ENCODE results near the gene WDR5B.
"Not testable (repeated sequence)": the region's sequence is repeated elsewhere in the genome, so short reads cannot be mapped to it uniquely, and the experiment has no call there.

Gene WDR5B

DNA sequence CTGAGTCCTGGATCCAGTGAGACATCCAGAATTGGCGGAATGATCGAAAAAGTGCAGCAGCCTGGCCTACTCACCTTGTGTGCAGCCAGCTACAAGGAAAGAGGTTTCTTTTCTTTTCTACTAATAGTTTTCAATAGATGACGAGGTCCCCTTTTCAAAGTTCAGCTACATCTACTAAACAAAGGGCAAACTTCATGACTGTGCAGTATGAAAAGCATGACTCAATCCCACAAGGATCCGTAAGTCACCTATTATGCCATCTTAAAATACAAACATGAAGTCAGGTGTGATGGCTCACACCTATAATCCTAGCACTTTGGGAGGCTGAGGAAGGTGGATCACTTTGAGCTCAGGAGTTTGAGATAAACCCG, 49.5 kb downstream of the WDR5B start:
- no peak for DNase-seq

DNA sequence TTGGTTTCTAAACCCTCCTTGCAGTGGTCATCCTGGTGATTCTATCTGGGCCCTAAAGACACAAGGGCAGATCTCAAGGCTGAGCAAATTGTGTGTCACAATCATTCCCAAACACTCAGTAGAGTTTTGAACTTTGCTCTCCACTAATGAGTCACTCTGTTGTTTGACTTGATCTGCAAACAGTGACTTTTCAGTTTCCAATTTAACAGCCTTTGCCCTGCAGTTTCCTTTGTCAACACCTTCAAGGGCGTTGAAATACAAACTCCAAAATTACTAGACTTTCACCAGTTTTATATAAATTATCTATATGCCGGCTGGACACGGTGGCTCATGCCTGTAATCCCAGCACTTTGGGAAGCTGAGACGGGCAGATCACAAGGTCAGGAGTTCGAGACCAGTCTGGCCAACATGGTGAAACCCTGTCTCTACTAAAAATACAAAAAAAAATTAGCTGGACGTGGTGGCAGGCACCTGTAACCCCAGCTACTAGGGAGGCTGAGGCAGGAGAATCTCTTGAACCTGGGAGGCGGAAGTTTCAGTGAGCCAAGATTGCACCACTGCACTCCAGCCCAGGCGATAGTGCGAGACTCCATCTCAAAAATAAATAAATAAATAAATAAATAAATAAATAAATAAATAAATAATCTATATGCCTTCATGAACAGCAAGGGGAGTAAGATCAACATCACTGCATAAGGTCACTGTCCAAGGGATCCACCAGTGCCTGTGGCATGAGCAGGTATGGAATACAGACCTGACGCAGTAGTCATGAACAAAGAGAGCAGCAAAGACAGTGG, 50.1 kb downstream of the WDR5B start:
- DNase-seq = not testable (repeated sequence)

DNA sequence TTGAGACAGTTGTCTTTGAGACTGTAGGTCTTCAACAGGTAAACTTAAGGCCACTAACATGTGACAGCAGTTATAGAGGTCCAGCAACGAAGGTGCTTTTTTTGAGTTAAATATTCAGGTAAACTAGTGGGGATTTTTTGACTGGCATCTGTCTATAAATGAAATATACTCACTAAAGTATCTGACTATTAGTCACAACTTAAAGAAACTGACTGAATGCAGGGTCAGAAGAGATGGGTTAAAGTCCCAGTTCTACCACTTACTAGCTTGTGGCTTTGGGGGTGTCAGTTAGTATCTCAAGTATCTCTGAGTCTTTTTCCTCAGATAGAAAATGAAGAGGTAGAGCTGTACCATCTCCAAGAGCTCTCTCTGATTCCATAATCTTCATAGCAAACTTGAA, 50.8 kb downstream of the WDR5B start:
- no peak for DNase-seq

DNA sequence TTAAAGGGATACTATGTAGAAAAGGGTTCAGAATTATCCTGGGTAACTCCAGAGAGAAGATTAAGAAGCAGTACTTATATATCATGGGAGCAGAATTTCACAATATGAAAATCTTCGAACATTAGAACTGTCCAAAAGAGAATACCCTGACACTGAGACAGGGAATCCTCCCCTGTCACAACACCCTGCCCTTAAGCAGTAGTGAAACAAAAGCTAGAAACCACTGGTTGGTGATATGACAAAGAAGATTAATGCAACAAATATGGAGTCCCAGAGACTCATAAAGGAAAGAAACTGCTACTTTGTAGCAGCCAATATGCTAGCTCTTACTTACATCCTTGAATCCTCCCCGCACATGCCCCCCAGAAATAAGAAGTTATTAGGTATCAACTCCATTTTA, 51.4 kb downstream of the WDR5B start:
- no peak for DNase-seq

Data from nucleus accumbens (tissue), 56 donors.